Activated CD8-positive, alpha-beta T cell treated with anti-CD3 and anti-CD28 coated beads for 36 hours (primary cell): ENCODE data around the gene SHE. TPM values are rescaled to one million over a fixed set of nuclear protein-coding genes. Genes with fewer than 3 reads are reported as not detected.
A peak's percentile ranks its signal among the peaks of the same experiment; 100 is the strongest.

Experiments
- ATAC-seq: fragments of 200-7000 bp; cut with Tn5 transposase; one replicate; pipeline ENCODE4 v1.10.0; 2021; ENCODE audit warnings: mild to moderate bottlenecking, moderate library complexity
- CTCF ChIA-PET: fragments of 350-600 bp; sonication (Branson Sonifier 250); formaldehyde crosslinking; loops from one replicate; lab custom pipeline; 2021; ENCODE audit warnings: antibody characterized with exemption; lab: Charles Lee
- POLR2A ChIA-PET: fragments of 350-600 bp; sonication (Branson Sonifier 250); formaldehyde crosslinking; loops from one replicate; lab custom pipeline; 2021; ENCODE audit warnings: antibody characterized with exemption; lab: Charles Lee
- DNase-seq: peaks from one replicate; pipeline ENCODE4 v3.0.0-alpha.2; 2020
- H3K27ac Mint-ChIP-seq: one replicate; pipeline ENCODE4 v1.8.0; 2021; ENCODE audit warnings: mild to moderate bottlenecking, mixed read lengths
- H3K27me3 Mint-ChIP-seq: one replicate; pipeline ENCODE4 v1.8.0; 2021; ENCODE audit warnings: mixed read lengths
- H3K36me3 Mint-ChIP-seq: one replicate; pipeline ENCODE4 v1.8.0; 2021; ENCODE audit warnings: low read depth, mixed read lengths
- H3K4me1 Mint-ChIP-seq: one replicate; pipeline ENCODE4 v1.8.0; 2021; ENCODE audit warnings: low read depth, mixed read lengths
- H3K4me3 Mint-ChIP-seq: one replicate; pipeline ENCODE4 v1.8.0; 2021; ENCODE audit warnings: mild to moderate bottlenecking, moderate library complexity, mixed read lengths
- H3K9me3 Mint-ChIP-seq: one replicate; pipeline ENCODE4 v1.8.0; 2021; ENCODE audit warnings: mixed read lengths
- intact Hi-C: fragments of 100-400 bp; cut with micrococcal nuclease; formaldehyde crosslinking; loops from one replicate; pipeline ENCODE4 v1.10.0; 2022
- total RNA-seq, 2 experiments: library from RNA; stranded (reverse); gene quantifications; one replicate each; pipeline ENCODE4 v1.2.3, GENCODE V29; 2021
- TF ChIP-seq, protein P1 (sequence below): fragments of 200-600 bp; IDR thresholded peaks from one replicate; pipeline ENCODE4 v1.8.0; 2022; ENCODE audit warnings: antibody characterized with exemption, mild to moderate bottlenecking

Gene SHE
- total RNA-seq, 2 experiments from 2014 or later = not detected

DNA sequence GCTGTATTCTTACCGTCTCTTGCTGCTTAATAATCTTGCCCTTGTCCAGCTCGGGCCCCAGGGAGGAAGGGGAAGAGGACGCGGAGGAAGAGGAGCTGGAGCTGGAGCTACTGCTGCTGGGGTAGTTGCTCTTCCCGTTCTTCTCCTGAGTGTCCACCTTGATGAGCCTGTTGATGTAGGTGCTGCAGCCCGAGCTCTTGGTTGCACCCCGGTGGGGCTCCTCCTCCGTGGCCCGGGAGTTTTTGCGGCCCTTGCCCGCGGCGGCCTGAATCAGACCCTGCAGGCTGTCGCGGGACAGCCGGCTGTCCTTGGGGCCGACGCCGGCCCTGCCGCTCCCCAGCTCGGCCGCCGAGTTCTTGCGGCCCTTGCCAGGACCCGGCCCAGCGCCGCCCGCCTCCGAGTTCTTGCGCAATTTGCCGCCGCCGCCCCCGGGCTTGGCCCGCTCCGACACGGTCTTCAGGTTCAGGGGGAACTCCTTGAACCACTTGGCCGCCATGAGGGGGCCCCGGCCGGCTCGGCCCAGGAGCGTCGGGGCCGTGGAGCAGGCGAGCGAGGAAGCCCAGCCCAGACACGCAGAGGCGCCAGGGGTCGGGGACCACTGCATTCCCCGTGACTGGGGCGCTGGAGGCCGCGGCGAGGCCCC, 668 bp downstream of the SHE start:
- POLR2A ChIA-PET = no interaction called here

GRCh38 chr1:154500533-154500932, 1.7 kb downstream of the SHE start:
- no peaks in the 10 kb centered on the region for H3K36me3 Mint-ChIP-seq
- ATAC-seq (no peak), DNase-seq (no peak)
- TF ChIP-seq, protein P1, sequence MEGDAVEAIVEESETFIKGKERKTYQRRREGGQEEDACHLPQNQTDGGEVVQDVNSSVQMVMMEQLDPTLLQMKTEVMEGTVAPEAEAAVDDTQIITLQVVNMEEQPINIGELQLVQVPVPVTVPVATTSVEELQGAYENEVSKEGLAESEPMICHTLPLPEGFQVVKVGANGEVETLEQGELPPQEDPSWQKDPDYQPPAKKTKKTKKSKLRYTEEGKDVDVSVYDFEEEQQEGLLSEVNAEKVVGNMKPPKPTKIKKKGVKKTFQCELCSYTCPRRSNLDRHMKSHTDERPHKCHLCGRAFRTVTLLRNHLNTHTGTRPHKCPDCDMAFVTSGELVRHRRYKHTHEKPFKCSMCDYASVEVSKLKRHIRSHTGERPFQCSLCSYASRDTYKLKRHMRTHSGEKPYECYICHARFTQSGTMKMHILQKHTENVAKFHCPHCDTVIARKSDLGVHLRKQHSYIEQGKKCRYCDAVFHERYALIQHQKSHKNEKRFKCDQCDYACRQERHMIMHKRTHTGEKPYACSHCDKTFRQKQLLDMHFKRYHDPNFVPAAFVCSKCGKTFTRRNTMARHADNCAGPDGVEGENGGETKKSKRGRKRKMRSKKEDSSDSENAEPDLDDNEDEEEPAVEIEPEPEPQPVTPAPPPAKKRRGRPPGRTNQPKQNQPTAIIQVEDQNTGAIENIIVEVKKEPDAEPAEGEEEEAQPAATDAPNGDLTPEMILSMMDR = no peak
- no peak overlapping the region for H3K27ac Mint-ChIP-seq
- intact Hi-C loops = no loop called here
- CTCF ChIA-PET = interaction anchor here (0.7 to 1.5 kb wide), 6 partner anchors 20 to 533 kb away, joined by 3 to 5 read pairs (median 4); partner anchors contain the start of gene CREB3L4
- peaks cover 48% of the 10 kb centered on the region for H3K27me3 Mint-ChIP-seq
- no peak overlapping the region for H3K4me3 Mint-ChIP-seq
- H3K4me1 Mint-ChIP-seq = peaks cover 18% of the 10 kb centered on the region
- no peaks in the 10 kb centered on the region for H3K9me3 Mint-ChIP-seq
- POLR2A ChIA-PET = no interaction called here

More for the DNA sequence above, 668 bp downstream of the SHE start:
- intact Hi-C loops = no loop called here
- no peaks in the 10 kb centered on the region for H3K9me3 Mint-ChIP-seq
- DNase-seq (no peak), ATAC-seq (no peak)
- no peak overlapping the region for H3K4me3 Mint-ChIP-seq
- H3K27me3 Mint-ChIP-seq = peaks cover 50% of the 10 kb centered on the region
- TF ChIP-seq, protein P1 = no peak
- no peaks in the 10 kb centered on the region for H3K36me3 Mint-ChIP-seq
- no peak overlapping the region for H3K27ac Mint-ChIP-seq
- CTCF ChIA-PET = interaction anchor here (0.8 to 1.4 kb wide), 3 partner anchors 21 to 439 kb away, joined by 3 to 4 read pairs (median 3); no protein-coding TSS in a partner anchor
- peaks cover 11% of the 10 kb centered on the region for H3K4me1 Mint-ChIP-seq

DNA sequence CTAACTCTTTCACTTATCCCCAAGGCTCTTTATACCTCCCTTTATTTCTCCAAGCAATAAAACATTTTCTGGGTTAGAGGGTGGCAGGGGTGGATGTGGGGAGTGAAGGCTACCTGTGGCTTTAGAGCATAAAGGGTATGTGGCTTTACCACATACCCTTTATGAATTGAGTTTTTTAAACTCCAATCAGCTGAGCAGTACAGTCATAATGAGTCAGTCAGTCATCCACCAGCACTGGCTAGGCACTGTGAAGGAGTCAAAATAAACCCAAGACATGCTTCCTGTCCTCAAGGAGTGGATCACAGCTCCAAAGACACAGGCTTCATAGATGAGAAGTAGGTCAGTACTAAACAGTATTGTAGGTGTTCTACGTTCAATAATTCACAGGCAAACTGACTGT, 2.8 kb downstream of the SHE start:
- CTCF ChIA-PET = interaction anchor here (1.1 to 1.5 kb wide), 3 partner anchors 11 to 47 kb away, joined by 3 to 5 read pairs (median 4); no protein-coding TSS in a partner anchor
- ATAC-seq (peak; percentile 74), DNase-seq (peak; percentile 16)
- no peak overlapping the region for H3K27ac Mint-ChIP-seq
- H3K4me3 Mint-ChIP-seq = no peak overlapping the region
- H3K27me3 Mint-ChIP-seq = peaks cover 40% of the 10 kb centered on the region
- H3K36me3 Mint-ChIP-seq = no peaks in the 10 kb centered on the region
- intact Hi-C loops = no loop called here
- TF ChIP-seq, protein P1 = no peak
- H3K4me1 Mint-ChIP-seq = peaks cover 19% of the 10 kb centered on the region
- no peaks in the 10 kb centered on the region for H3K9me3 Mint-ChIP-seq
- POLR2A ChIA-PET = no interaction called here

- ChIA-PET POLR2A (interaction anchor here (0.6 to 0.9 kb wide), 2 partner anchors 48 to 183 kb away, joined by 3 read pairs; no protein-coding TSS in a partner anchor), CTCF (interaction anchor here (0.7 to 3.3 kb wide), 5 partner anchors 16 to 65 kb away, joined by 3 to 8 read pairs (median 4); no protein-coding TSS in a partner anchor)
- peak; percentile 35 for ATAC-seq
- peak overlapping the region; percentile 8 for H3K27ac Mint-ChIP-seq
- H3K36me3 Mint-ChIP-seq = no peaks in the 10 kb centered on the region
- H3K4me1 Mint-ChIP-seq = peaks cover 37% of the 10 kb centered on the region
- intact Hi-C loops = no loop called here
- no peaks in the 10 kb centered on the region for H3K9me3 Mint-ChIP-seq
- no peak for DNase-seq
- peaks cover 25% of the 10 kb centered on the region for H3K27me3 Mint-ChIP-seq
- TF ChIP-seq, protein P1 = no peak
- H3K4me3 Mint-ChIP-seq = no peak overlapping the region
These were observed 5.0 kb downstream of the SHE start for GRCh38 chr1:154497026-154497806.
